Sciatic nerve (tissue), 2 donors: Measurements from ENCODE around the gene HBE1. TPM values are rescaled to one million over a fixed set of nuclear protein-coding genes. Genes with fewer than 3 reads are reported as not detected.
"Not testable (repeated sequence)": the region's sequence is repeated elsewhere in the genome, so short reads cannot be mapped to it uniquely, and the experiment has no call there.

Experiments
- ATAC-seq: fragments of 200-7000 bp; cut with Tn5 transposase; one replicate; pipeline ENCODE4 v1.9.1; 2020; ENCODE audit warnings: mild to moderate bottlenecking, moderate library complexity
- DNase-seq: peaks from one replicate; pipeline ENCODE4 v3.0.0-alpha.2; 2020; ENCODE audit warnings: low spot score
- intact Hi-C: fragments of 100-400 bp; cut with DNase I; formaldehyde crosslinking; loops from one replicate; pipeline ENCODE4 v1.14.2; 2022
- total RNA-seq: library from RNA; stranded (reverse); fragmentation: NEBNext Ultra II Directional; extraction: Animal tissue kit (Norgen Biotek cat#: 25700); gene quantifications from one replicate; pipeline ENCODE4 v1.2.1, GENCODE V29; 2021
- donor health status: DM: no; HTN: no; CAD: no.
- donor health status: DM: no; HTN: no; CAD: no.

Gene HBE1
- total RNA-seq = not detected

DNA sequence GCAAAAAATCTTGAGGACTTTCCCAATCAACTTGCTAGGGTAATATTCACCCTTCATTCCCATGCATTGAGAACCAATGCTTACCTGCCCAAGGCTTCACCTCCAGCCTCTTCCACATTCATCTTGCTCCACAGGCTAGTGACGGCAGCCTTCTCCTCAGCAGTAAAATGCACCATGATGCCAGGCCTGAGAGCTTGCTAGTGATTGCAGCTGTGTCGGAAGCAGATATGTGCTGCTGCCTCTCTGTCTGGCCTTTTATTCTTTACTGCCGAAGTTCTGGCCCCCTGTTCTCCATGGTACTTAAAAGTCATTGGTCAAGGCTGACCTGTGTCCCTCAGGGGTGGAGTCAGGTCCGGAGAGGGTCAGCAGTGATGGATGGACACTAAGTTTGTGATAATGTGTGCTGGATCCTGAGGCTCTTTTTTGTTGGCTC is at the start of gene HBE1:
HBE1 (minus strand) TSS at position 231 of the 433 bp plus-strand sequence; CDS start at position 176, 55 bp downstream.
- DNase-seq (no peak), ATAC-seq (no peak)
- intact Hi-C loops = no loop called here

DNA sequence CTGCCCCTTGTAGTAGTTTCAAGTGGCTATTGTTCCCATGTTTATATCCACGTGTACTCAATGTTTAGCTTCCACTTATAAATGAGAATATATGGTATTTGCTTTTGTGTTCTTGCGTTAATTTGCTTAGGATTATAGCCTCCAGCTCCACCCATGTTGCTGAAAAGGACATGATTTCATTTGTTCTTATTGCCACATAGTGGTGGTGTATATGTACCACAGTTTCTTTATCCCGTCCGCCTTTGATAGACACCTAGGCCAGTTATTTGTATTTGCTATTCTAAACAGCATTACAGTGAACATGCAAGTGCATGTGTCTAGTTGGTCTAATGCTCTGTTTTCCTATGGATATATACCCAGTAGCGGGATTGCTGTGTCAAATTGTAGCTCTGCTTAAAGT is 47.5 kb upstream of the HBE1 start:
- ATAC-seq = no peak
- DNase-seq = no peak
- intact Hi-C loops = no loop called here

DNA sequence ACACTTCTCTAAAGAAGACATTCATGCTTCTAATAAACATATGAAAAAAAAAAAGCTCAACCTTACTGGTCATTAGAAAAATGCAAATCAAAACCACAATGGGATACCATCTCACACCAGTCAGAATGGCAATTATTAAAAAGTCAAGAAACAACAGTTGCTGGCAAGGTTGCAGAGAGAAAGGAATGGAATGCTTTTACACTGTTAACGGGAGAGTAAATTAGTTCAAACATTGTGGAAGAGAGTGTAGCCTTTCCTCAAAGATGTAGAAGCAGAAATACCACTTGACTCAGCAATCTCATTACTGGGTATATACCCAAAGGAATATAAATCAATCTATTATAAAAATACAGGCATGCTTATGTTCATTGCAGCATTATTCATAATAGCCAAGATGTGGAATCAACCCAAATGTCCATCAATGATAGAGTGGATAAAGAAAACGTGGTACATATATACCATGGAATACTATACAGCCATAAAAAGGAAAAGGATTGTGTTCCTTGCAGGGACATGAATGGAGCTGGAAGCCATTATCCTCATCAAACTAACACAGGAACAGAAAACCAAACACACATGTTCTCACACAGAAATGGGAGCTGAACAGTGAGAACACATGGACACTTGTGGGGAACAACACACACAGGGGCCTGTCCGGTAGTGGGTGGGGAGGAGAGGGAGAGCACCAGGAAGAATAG is 43.7 kb upstream of the HBE1 start:
- intact Hi-C loops, DNase-seq, ATAC-seq: not testable (repeated sequence)

DNA sequence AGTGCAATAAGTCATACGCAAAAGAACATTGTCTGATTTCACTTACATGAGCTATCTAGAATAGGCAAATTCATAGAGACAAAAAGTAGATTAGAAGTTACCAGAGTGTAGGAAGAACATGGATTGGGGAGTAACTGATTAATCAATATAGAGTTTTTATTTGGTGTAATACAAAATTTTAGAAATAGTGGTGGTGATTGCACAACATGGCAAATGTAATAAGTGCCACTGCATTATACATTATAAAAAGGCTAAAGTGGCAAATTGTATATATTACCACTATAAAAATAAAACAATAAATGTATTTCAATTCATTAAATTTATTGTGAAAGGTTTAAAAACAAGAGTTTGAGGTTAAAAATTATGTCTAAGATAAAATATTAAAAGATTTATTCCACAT is 40.7 kb upstream of the HBE1 start:
- intact Hi-C loops = no loop called here
- ATAC-seq (no peak), DNase-seq (no peak)

DNA sequence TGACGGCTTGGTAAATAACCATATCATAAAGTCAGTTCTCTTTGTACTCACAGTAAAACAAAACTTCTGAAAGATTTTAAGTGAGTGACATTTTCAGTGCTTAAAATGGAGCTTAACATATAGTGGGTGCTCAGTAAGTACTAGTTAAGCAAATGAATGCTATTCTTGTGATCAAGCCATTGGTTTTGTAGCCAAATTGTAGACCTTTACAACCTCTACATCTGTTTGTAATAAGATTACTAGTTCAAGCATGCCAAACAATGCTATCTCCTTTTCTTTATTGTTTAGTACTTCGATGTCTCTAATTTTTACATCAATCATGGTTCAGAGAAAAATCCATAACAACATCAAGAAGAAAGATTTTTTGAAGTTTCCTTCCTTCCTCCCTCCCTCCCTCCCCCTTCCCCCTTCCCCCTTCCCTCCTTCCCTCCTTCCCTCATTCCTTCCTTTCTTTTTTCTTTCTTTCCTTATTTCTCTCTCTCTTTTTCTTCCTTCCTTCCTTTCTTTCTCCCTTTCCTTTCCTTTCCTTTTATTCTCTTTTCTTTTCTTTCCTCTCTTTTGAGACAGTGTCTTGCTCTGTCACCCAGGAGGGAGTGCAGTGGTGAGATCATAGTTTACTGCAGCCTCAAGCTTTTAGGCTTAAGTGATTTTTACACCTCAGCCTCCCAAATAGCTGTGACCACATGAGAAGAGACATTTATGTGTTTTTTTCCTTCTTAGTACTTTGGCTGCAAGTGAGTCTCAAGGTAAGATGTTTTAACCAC is 37.7 kb upstream of the HBE1 start:
- intact Hi-C loops = no loop called here
- no peak for DNase-seq
- ATAC-seq = no peak

DNA sequence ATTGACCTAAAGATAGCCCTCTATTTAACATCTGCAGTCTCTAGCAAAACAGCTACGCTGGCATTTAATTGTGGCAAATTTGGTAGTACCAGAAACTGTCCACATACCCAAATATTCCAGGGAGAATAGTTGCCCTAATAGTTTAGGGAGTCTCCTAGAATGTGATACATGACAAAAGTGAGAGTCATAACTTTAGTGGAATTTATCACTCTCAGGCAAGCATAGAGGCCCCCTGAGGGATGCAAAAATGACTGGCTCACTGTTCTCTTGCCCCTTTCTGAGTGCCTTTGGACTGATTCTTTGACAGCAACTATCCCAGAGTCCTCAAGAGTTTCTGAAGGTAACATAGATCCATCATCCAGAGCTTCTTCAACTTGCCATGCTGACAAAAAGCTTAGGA is 34.3 kb upstream of the HBE1 start:
- no peak for ATAC-seq

DNA sequence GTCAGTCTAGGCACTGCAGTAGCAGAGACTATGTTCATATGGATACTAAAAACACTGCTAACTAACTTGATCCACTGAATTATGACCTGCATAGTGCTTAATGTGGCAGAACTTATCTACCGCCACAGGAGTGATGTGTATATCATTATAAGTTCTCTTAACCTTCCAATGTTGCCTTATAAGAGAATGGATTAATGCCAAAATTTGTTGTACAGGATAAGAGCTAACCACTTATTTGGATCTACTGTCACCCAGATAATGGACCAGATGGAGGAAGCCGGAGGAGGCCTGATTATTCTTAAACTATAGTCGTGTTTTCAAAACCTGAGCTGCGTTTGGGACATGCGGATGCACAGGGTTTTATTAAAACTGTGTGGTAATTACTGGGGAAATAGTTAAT is 33.9 kb upstream of the HBE1 start:
- ATAC-seq = no peak
- no peak for DNase-seq
- intact Hi-C loops = no loop called here

More for the DNA sequence above, 34.3 kb upstream of the HBE1 start:
- intact Hi-C loops = no loop called here
- no peak for DNase-seq

DNA sequence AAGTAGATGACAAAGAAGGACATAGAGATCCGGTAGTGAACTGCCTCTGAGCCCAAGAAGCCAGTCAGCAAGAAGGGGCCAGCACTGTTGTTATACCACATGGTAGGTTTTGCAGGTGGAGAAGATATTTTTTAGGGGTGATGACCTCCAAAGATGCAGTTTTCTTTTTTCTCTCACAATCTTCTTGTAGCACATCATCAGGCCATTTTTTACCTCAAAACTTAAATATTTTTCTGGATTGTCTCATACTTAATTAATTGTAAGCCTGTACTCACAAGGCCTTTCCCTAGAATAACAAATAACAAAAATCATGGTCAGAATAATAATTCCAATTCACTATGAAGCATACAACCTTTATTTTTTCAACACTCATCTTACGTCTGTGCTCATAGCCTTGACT is 32.1 kb upstream of the HBE1 start, which contains the start of gene OR51B4:
OR51B4 (minus strand) TSS at position 101 of the 400 bp plus-strand sequence; CDS start at position 101, 0 bp downstream.
- no peak for ATAC-seq
- intact Hi-C loops = no loop called here
- DNase-seq = no peak

DNA sequence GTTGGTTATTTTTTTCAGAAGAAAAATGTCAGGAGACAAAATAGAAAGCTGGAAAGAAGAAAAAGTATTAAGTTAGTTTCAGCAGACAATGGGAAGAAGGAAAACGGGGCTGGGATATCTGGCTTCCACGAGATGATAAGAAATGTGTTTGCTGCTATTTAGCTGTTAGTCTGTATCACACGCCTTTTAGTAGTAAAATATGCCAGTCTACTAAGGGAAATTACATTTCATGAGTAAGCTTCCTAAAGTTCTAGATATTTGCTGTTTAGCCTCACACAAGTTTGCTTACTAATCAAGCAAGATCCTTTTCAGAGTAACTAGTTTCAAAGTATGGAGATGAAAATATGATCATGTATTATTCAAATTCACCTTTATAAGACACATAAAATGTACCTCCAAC is 30.5 kb upstream of the HBE1 start:
- DNase-seq (no peak), ATAC-seq (no peak)
- intact Hi-C loops = no loop called here

DNA sequence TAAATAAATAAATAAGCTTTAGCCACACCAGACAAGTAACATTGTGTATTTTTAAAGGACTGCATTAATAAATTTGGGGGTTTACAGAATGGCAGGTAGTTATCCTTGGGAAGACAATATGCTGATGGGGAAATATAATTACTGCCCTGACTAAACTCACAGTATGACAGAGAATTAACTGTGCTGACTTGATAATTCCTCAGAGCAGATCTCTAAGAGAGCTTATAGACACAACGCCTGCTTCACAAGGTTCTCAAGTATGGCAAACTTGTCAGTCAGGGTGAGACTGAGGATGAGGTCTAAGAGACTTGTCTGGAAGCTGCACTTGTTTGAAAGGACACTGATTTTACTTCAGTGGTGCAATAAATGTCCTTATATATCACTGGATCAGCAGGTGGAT is 28.7 kb upstream of the HBE1 start:
- no peak for ATAC-seq
- intact Hi-C loops = no loop called here
- DNase-seq = no peak

DNA sequence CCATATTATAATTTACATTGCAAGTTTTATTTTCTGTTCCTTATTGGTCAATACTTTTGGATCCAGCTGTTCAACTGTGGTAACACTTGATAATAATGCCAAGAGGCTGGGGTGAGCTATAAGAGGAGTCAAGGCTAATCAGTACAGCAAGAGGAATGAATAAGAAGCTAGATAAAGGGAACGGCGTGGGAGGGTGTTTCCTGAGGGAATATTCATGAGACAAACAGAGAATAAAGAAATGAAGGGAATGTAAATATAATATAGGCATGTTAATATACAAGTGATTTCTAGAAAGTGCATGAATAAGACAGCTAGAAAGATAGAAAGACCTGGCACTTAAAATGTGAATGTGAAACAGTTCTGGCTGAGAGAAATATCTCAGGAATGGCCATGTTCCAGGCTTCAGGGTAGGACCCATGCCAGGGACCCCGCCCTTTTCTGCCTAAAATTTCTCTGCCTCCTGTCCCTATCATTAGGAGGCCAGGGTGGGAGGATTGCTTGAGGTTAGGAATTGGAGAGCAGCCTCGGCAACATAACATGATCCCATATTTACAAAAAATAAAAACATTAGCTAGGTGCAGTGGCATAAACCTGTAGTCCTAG is 28.1 kb upstream of the HBE1 start:
- DNase-seq (no peak), ATAC-seq (no peak)
- intact Hi-C loops = no loop called here

DNA sequence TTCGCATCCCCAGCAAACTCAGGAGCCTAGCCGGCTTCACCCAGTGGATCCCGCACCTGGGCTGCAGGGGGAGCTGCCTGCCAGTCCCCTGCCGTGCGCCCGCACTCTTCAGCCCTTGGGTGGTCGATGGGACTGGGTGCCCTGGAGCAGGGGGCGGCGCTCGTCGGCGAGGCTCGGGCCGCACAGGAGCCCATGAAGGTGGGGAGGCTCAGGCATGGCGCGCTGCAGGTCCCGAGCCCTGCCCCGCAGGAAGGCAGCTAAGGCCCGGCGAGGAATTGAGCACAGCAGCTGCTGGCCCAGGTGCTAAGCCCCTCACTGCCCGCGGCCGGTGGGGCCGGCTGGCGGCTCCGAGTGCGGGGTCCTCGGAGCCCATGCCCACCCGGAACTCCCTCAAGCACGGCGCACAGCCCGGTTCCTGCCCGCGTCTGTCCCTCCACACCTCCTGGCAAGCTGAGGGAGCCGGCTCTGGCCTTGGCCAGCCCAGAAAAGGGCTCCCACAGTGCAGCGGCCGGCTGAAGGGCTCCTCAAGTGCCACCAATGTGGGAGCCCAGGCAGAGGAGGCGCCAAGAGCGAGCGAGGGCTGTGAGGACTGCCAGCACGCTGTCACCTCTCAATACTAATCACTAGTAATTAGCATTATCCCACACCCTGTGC is 24.7 kb upstream of the HBE1 start:
- ATAC-seq, DNase-seq, intact Hi-C loops: not testable (repeated sequence)

DNA sequence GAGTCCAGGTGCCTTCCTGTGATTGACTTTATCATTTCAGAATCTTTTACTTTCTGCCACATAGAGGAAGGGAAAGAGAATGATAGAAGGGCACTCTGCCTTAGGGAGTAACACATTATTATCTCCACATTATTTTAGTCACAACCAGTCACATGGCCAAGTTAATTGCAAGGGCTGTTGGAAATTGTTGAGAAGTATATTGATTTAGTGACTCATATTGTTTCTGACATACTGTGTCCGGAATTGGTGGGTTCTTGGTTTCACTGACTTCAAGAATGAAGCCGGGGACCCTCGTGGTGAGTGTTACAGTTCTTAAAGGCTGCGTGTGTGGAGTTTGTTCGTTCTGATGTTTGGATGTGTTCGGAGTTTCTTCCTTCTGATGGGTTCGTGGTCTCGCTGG is 23.3 kb upstream of the HBE1 start:
- ATAC-seq (no peak), DNase-seq (no peak)
- intact Hi-C loops = no loop called here

DNA sequence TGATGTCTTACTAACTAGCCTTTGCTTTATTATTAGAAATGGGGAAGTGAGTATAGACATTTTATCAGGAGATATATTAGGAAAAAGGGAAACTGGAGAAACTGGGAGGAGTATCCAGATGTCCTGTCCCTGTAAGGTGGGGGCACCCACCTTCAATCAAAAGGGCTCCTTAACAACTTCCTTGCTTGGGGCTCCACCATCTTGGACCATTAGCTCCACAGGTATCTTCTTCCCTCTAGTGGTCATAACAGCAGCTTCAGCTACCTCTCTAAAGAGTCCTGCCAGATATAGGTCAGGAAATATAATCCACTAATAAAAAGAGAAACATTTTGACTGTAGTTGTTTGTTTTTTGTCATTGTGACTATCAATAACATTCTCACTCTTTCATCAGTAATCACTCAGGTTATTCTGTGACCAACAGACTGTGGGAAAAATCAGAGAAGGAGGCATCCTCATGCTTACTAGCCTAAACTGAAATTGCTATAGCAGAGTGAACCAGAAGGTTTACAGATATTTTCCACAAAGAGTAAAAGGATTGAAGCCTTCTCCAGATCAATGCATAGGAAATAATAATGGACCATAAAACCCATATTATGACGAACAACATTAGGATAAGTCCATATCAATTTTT is 21.6 kb upstream of the HBE1 start:
- ATAC-seq = no peak
- intact Hi-C loops = no loop called here

DNA sequence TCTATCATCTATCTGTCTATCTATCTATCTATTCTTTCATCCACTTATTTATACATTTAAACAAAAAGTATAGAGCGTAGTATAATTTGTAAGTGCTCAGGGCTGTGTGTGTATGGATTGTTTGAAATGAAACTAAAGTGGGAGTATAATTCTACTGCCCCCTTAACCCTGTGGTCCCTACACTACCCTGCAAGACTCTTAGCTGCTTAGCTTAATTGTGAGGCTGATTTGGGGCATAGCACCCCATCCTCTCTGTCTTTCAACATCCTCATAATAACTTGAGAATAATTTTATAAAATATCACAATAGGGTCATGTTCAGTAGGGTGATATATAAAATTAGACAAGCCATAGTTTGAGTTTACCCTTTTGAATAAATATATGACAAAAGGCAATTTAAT is 20.4 kb upstream of the HBE1 start:
- intact Hi-C loops = no loop called here
- no peak for DNase-seq
- no peak for ATAC-seq

More for the DNA sequence above, 21.6 kb upstream of the HBE1 start:
- no peak for DNase-seq

DNA sequence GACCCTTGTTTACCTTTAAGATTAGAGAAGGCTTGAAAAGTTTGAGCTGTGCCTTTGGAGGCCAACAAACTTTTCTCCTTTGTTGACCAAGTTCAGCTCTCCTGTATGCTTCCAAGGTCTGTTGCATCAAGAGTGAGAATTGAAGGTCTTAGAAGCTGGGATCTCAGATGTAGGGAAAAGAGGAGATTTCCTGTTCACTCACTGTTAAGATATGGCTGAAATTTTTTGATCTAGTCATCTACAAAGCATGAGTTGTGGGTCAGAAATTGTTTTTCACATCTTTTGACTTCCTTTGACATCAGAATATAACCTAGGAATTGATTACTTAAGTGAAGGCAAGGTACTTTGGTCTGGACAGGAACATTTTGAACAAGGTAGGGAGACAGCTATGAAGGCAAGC is 20.0 kb upstream of the HBE1 start:
- DNase-seq (no peak), ATAC-seq (no peak)
- intact Hi-C loops = no loop called here

DNA sequence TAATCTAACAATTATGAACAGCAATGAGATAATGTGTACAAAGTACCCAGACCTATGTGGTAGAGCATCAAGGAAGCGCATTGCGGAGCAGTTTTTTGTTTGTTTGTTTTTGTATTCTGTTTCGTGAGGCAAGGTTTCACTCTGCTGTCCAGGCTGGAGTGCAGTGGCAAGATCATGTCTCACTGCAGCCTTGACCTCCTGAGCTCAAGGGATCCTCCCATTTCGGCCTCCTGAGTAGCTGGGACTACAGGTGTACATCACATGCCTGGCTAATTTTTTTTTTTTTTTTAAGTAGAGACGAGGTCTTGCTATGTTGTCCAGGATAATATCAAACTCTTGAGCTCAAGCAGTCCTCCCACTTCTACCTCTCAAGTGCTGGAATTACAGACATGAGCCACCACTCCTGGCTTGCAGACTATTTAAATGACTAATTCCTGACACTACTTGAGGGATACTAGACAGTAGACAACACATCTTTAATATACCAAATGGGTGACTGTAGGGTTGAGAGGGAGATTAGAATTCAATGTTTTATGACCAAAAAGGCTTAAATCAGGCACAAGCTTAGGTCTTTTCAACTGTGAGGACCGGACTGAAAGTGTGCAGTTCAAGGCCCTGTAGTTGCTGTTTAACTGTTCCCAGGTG is 19.3 kb upstream of the HBE1 start:
- DNase-seq (no peak), ATAC-seq (no peak)
- intact Hi-C loops = no loop called here

DNA sequence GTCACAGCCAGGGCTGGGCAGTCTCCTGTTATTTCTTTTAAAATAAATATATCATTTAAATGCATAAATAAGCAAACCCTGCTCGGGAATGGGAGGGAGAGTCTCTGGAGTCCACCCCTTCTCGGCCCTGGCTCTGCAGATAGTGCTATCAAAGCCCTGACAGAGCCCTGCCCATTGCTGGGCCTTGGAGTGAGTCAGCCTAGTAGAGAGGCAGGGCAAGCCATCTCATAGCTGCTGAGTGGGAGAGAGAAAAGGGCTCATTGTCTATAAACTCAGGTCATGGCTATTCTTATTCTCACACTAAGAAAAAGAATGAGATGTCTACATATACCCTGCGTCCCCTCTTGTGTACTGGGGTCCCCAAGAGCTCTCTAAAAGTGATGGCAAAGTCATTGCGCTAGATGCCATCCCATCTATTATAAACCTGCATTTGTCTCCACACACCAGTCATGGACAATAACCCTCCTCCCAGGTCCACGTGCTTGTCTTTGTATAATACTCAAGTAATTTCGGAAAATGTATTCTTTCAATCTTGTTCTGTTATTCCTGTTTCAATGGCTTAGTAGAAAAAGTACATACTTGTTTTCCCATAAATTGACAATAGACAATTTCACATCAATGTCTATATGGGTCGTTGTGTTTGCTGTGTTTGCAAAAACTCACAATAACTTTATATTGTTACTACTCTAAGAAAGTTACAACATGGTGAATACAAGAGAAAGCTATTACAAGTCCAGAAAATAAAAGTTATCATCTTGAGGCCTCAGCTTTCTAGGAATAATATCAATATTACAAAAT is 18.6 kb upstream of the HBE1 start:
- intact Hi-C loops = no loop called here
- ATAC-seq = no peak
- no peak for DNase-seq
